DOHH2 (cell line): ENCODE data around the gene RNPS1.

Experiments used
- H3F3A ChIP-seq: fragments of 200-600 bp; sonication (generic), shearing (Covaris generic); 2 replicates; pipeline ENCODE4 v1.6.0; 2016; ENCODE audit warnings: antibody characterized with exemption, mild to moderate bottlenecking; ENCODE audit not compliant: control insufficient read depth, insufficient read depth
- H3K27ac ChIP-seq: fragments of 200-600 bp; sonication (generic); 2 replicates; pipeline ENCODE4 v1.5.1; 2014; ENCODE audit warnings: low read depth, mild to moderate bottlenecking, low read length, moderate library complexity
- H3K27me3 ChIP-seq: fragments of 200-600 bp; sonication (generic); 2 replicates; pipeline ENCODE4 v1.6.1; 2014; ENCODE audit warnings: mild to moderate bottlenecking, low read length, mixed read lengths; ENCODE audit not compliant: control insufficient read depth
- H3K36me3 ChIP-seq: fragments of 200-600 bp; sonication (generic); 2 replicates; pipeline ENCODE4 v1.6.1; 2014; ENCODE audit warnings: mild to moderate bottlenecking, low read length, moderate library complexity, mixed read lengths; ENCODE audit not compliant: control insufficient read depth
- H3K4me1 ChIP-seq: fragments of 200-600 bp; sonication (generic); 2 replicates; pipeline ENCODE4 v1.6.1; 2014; ENCODE audit warnings: mild to moderate bottlenecking, low read length, mixed read lengths; ENCODE audit not compliant: control insufficient read depth
- H3K4me2 ChIP-seq: fragments of 200-600 bp; sonication (generic); 2 replicates; pipeline ENCODE4 v1.6.0; 2014; ENCODE audit warnings: mild to moderate bottlenecking, low read length, moderate library complexity
- H3K4me3 ChIP-seq: fragments of 200-600 bp; sonication (generic); 2 replicates; pipeline ENCODE4 v1.5.1; 2014; ENCODE audit warnings: mild to moderate bottlenecking, low read length, mixed read lengths
- H3K79me2 ChIP-seq: fragments of 200-600 bp; sonication (generic); 2 replicates; pipeline ENCODE4 v1.6.1; 2014; ENCODE audit warnings: mild to moderate bottlenecking, low read length, mixed read lengths; ENCODE audit not compliant: control insufficient read depth
- H3K9me2 ChIP-seq: fragments of 200-600 bp; sonication (generic); replicated peaks from 2 replicates; pipeline ENCODE4 v1.6.1; 2014; ENCODE audit warnings: mild to moderate bottlenecking, low read length, mixed read lengths; ENCODE audit not compliant: control insufficient read depth
- H3K9me3 ChIP-seq: fragments of 200-600 bp; sonication (generic); 2 replicates; pipeline ENCODE4 v1.6.1; 2014; ENCODE audit warnings: antibody characterized with exemption, low read length, mixed read lengths; ENCODE audit not compliant: control insufficient read depth, insufficient read depth
- H4K20me1 ChIP-seq: fragments of 200-600 bp; sonication (generic); 2 replicates; pipeline ENCODE4 v1.6.0; 2014; ENCODE audit warnings: low read depth, mild to moderate bottlenecking, antibody characterized with exemption, low read length, moderate library complexity; ENCODE audit not compliant: control insufficient read depth, insufficient read depth
- EZH2phosphoT487 ChIP-seq: fragments of 200-600 bp; sonication (generic); IDR thresholded peaks from 2 replicates; pipeline ENCODE4 v1.6.1; 2017; ENCODE audit warnings: borderline replicate concordance, mild to moderate bottlenecking, antibody characterized with exemption, low read length, moderate library complexity, mixed read lengths
- TF ChIP-seq, protein P1 (sequence below): fragments of 200-600 bp; sonication (generic); IDR thresholded peaks from one replicate; pipeline ENCODE4 v1.5.1; 2014; ENCODE audit warnings: antibody characterized with exemption, mild to moderate bottlenecking, low read depth, low read length; ENCODE audit not compliant: poor library complexity, severe bottlenecking

Gene RNPS1

GRCh38 chr16:2299915-2300192 lies 31.9 kb upstream of the RNPS1 start:
- no peaks in the 10 kb centered on the region for H4K20me1 ChIP-seq
- H3K4me1 ChIP-seq, result no peaks in the 10 kb centered on the region
- no peak overlapping the region for H3K27ac ChIP-seq
- no peak overlapping the region for H3K4me2 ChIP-seq
- H3K79me2 ChIP-seq, result no peaks in the 10 kb centered on the region
- no peaks in the 10 kb centered on the region for H3K27me3 ChIP-seq
- no peak overlapping the region for H3K4me3 ChIP-seq
- H3F3A ChIP-seq, result no peaks in the 10 kb centered on the region
- TF ChIP-seq EZH2phosphoT487, result no peak
- TF ChIP-seq, protein P1, sequence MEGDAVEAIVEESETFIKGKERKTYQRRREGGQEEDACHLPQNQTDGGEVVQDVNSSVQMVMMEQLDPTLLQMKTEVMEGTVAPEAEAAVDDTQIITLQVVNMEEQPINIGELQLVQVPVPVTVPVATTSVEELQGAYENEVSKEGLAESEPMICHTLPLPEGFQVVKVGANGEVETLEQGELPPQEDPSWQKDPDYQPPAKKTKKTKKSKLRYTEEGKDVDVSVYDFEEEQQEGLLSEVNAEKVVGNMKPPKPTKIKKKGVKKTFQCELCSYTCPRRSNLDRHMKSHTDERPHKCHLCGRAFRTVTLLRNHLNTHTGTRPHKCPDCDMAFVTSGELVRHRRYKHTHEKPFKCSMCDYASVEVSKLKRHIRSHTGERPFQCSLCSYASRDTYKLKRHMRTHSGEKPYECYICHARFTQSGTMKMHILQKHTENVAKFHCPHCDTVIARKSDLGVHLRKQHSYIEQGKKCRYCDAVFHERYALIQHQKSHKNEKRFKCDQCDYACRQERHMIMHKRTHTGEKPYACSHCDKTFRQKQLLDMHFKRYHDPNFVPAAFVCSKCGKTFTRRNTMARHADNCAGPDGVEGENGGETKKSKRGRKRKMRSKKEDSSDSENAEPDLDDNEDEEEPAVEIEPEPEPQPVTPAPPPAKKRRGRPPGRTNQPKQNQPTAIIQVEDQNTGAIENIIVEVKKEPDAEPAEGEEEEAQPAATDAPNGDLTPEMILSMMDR, result no peak
- H3K9me2 ChIP-seq, result no peaks in the 10 kb centered on the region
- no peaks in the 10 kb centered on the region for H3K36me3 ChIP-seq
- H3K9me3 ChIP-seq, result no peaks in the 10 kb centered on the region

DNA sequence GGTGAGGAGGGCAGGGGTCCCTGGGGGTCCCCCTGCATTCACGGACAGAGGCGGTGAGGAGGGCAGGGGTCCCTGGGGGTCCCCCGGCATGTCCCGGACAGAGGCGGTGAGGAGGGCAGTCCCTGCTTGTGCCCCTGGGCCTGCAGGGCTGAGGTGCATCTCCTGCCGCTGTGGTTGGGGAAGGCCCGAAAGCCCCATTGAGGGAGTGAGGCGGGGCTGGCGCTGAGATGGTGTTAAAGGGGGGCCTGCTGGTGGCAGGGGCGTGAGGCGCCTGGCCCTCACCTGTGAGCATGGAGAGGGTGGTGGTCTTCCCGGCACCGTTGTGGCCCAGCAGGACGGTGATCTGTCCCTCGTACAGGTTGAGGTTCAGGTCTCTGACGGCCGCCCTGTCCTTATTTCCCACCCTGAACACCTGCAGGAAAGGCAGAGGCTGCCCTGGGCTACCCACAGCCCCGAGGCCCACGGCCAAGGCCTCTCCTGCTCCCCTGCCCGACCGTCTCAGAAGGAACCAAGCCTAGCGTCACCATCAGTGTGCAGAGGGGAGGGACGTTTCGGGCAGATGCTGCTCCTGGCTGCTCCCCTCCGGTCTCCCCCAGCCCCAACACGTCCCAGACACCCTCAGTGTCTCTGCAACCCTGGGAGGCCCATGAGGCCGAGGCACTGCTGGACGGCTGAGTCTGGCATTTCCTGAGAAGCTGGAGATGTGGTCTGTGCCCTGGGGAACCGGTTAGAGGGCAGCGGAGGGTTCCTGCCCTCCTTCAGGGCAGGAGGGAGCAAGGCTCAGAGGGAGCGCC lies 31.4 kb upstream of the RNPS1 start:
- H3K4me1 ChIP-seq, result no peaks in the 10 kb centered on the region
- H3K4me3 ChIP-seq, result no peak overlapping the region
- H3K9me2 ChIP-seq, result no peaks in the 10 kb centered on the region
- TF ChIP-seq EZH2phosphoT487, result no peak
- TF ChIP-seq, protein P1, result no peak
- H3K27ac ChIP-seq, result no peak overlapping the region
- no peaks in the 10 kb centered on the region for H3K79me2 ChIP-seq
- no peaks in the 10 kb centered on the region for H3K9me3 ChIP-seq
- no peak overlapping the region for H3K4me2 ChIP-seq
- no peaks in the 10 kb centered on the region for H3K36me3 ChIP-seq
- H3F3A ChIP-seq, result no peaks in the 10 kb centered on the region
- H3K27me3 ChIP-seq, result no peaks in the 10 kb centered on the region
- H4K20me1 ChIP-seq, result no peaks in the 10 kb centered on the region

- H3K36me3 ChIP-seq, result no peaks in the 10 kb centered on the region
- H3K9me2 ChIP-seq, result no peaks in the 10 kb centered on the region
- no peaks in the 10 kb centered on the region for H4K20me1 ChIP-seq
- H3K4me3 ChIP-seq, result no peak overlapping the region
- H3K27me3 ChIP-seq, result no peaks in the 10 kb centered on the region
- no peaks in the 10 kb centered on the region for H3K4me1 ChIP-seq
- no peaks in the 10 kb centered on the region for H3F3A ChIP-seq
- no peaks in the 10 kb centered on the region for H3K79me2 ChIP-seq
- H3K27ac ChIP-seq, result no peak overlapping the region
- H3K9me3 ChIP-seq, result no peaks in the 10 kb centered on the region
- no peak overlapping the region for H3K4me2 ChIP-seq
- TF ChIP-seq, protein P1, result no peak
- no peak for TF ChIP-seq EZH2phosphoT487
Observed at GRCh38 chr16:2298621-2299020, 30.7 kb upstream of the RNPS1 start.
